Ishikawa (cell line): Measurements from ENCODE around the gene TRIO.

Experiments used
- CEBPB ChIP-seq: IDR thresholded peaks from 2 replicates; pipeline ENCODE4 v1.6.1; 2012
- CREB1 ChIP-seq: IDR thresholded peaks from 2 replicates; pipeline ENCODE4 v1.6.1; 2012; ENCODE audit warnings: low read depth
- EGR1 ChIP-seq: IDR thresholded peaks from 2 replicates; pipeline ENCODE4 v1.6.1; 2012
- EP300 ChIP-seq: IDR thresholded peaks from 2 replicates; pipeline ENCODE4 v1.6.1; 2012; ENCODE audit warnings: borderline replicate concordance
- FOXM1 ChIP-seq: IDR thresholded peaks from 2 replicates; pipeline ENCODE4 v1.6.1; 2012; ENCODE audit warnings: low read depth, borderline replicate concordance
- MAX ChIP-seq: IDR thresholded peaks from 2 replicates; pipeline ENCODE4 v1.6.1; 2012
- NFIC ChIP-seq: IDR thresholded peaks from 2 replicates; pipeline ENCODE4 v1.6.1; 2012
- RAD21 ChIP-seq: IDR thresholded peaks from 2 replicates; pipeline ENCODE4 v1.6.1; 2012; ENCODE audit warnings: low read depth
- REST ChIP-seq: IDR thresholded peaks from 2 replicates; pipeline ENCODE4 v1.6.1; 2012; ENCODE audit warnings: low read depth, mild to moderate bottlenecking
- TAF1 ChIP-seq: IDR thresholded peaks from 2 replicates; pipeline ENCODE4 v1.6.1; 2012; ENCODE audit warnings: low read depth, mild to moderate bottlenecking
- TCF12 ChIP-seq: IDR thresholded peaks from 2 replicates; pipeline ENCODE4 v1.6.1; 2012; ENCODE audit warnings: low read depth
- TEAD4 ChIP-seq: IDR thresholded peaks from 2 replicates; pipeline ENCODE4 v1.6.1; 2012
- YY1 ChIP-seq: IDR thresholded peaks from 2 replicates; pipeline ENCODE4 v1.6.1; 2012; ENCODE audit warnings: low read depth
- ZBTB7A ChIP-seq: IDR thresholded peaks from 2 replicates; pipeline ENCODE4 v1.6.1; 2012; ENCODE audit warnings: low read depth
- TF ChIP-seq, protein P1 (sequence below): IDR thresholded peaks from 2 replicates; pipeline ENCODE4 v1.6.1; 2012

The TRIO gene

DNA sequence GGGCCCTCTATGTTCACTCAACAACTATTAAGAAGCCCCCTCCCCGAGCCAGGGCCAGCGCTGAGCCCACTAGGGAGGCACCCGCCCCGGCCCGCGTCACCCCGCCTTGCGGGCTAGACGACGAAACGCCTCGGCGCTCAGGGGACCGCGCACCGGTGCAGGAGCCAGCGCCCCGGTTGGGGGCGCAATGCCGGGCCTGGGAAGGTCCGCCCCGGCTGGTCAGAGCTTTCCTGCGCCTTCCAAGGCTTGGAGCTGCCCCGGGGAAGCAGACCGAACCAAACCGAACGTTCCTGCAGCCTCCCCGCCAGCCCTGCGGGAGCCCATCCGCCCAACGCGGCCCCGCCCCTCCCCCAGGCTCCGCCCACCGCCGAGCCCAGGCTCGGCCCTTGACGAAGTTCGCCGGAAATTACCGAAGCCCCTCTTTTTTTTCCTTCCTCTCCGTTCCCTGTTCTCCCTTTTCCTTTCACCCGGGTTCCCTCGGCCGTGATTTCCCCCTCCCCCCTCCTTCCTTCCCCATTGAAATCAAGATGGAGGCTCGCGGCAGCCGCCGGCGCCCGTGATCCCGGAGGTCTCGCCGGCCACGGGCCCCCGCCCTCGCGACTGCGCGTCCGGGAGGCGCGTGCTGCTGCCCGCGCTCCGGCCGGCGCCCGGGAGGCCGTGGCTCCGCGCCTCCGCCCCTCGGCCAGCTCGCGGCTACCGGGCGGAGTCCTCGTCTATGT, at the start of gene TRIO:
Gene TRIO, plus strand, starts transcription at position 516 of the 719 bp plus-strand sequence. CDS start 384 bp downstream, outside the sequence.
- no peak for TF ChIP-seq EP300
- no peak for TF ChIP-seq FOXM1
- peak; percentile 89 for TF ChIP-seq YY1
- TF ChIP-seq TCF12, result 0 out of 2 replicates have a peak, but pooled peaks have one; percentile 38
- TF ChIP-seq EGR1, result peak; percentile 40; the same call in 1 of the 2 replicates
- 0 out of 2 replicates have a peak, but pooled peaks have one; percentile 8 for TF ChIP-seq TEAD4
- peak; percentile 2; the same call in 1 of the 2 replicates for TF ChIP-seq RAD21
- TF ChIP-seq REST, result no peak
- TF ChIP-seq TAF1, result peak; percentile 82

DNA sequence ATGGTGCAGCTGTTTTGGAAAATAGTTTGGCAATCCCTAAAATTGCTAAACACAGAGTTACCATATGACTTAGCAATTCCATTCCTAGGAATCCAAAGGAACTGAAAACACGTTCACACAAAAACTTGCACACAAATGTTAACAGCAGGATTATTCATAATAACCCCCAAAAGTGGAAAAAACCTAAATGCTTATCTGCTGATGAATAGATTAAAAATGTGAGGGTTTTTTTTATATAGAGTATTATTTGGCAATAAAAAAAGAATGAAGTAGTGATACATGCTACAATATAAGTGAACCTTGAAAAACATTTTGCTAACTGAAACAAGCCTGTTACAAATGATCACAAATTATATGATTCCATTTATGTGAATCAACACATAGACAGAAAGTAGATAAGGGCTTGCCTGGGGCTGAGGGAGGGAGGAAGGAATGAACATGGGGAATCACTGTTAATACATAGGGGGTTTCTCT, 45.1 kb upstream of the TRIO start:
- TF ChIP-seq FOXM1 (no peak), RAD21 (no peak), YY1 (no peak), MAX (no peak), TCF12 (no peak), NFIC (no peak), ZBTB7A (no peak), CEBPB (no peak), TAF1 (no peak), REST (no peak), EP300 (no peak), TEAD4 (no peak), CREB1 (no peak)
- TF ChIP-seq, protein P1, sequence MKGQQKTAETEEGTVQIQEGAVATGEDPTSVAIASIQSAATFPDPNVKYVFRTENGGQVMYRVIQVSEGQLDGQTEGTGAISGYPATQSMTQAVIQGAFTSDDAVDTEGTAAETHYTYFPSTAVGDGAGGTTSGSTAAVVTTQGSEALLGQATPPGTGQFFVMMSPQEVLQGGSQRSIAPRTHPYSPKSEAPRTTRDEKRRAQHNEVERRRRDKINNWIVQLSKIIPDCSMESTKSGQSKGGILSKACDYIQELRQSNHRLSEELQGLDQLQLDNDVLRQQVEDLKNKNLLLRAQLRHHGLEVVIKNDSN, result no peak

GRCh38 chr5:14100281-14100680, 42.9 kb upstream of the TRIO start:
- TF ChIP-seq CREB1 (no peak), ZBTB7A (no peak), EGR1 (no peak), REST (no peak), TEAD4 (no peak), CEBPB (no peak), RAD21 (no peak), TAF1 (no peak), TCF12 (no peak), YY1 (no peak), MAX (no peak), NFIC (no peak), EP300 (no peak), FOXM1 (no peak)
- TF ChIP-seq, protein P1, result no peak

GRCh38 chr5:14101922-14102321, 41.2 kb upstream of the TRIO start:
- TF ChIP-seq, protein P1, result no peak
- TF ChIP-seq RAD21 (no peak), TCF12 (no peak), REST (no peak), NFIC (no peak), FOXM1 (no peak), MAX (no peak), TAF1 (no peak), CREB1 (no peak)
